ENCODE data around the gene PGAP3. TPM values are rescaled to one million over a fixed set of nuclear protein-coding genes. Genes with fewer than 3 reads are reported as not detected.

Gene PGAP3
- total and polyA plus RNA-seq, 3 donors from 2014 or later: 21.1 to 37.4 (median 28.6) TPM

GRCh38 chr17:39667945-39668924 lies 19.6 kb downstream of the PGAP3 start, which contains the start of gene PNMT:
TSS of gene PNMT (plus strand) at chr17:39668453. CDS start at chr17:39668476, 23 bp downstream.
- Histone ChIP-seq H3K36me3 (ENCODE audit: low read depth, missing control alignments) (no peaks in the 10 kb centered on the region), H3K4me3 (peak within 1 kb of the TSS; percentile 29 to 40), H3K27me3 (no peaks in the 10 kb centered on the region), H3K27ac (peak within 1 kb of the TSS in 1 of 2 donors; percentile 18), H3K9me3 (no peaks in the 10 kb centered on the region), H3K4me1 (peaks cover 23% of the 10 kb centered on the region)
- intact Hi-C loops (cut with DNase I; ENCODE audit: low total_unique reads): no loop called here
- DNase-seq: peak; percentile 82
- 5 to 7% methylated on average over 47 to 59 of the region's 85 CpGs for WGBS, 2 donors
- TF ChIP-seq CTCF (IDR thresholded peaks at IDR 0.05) (peak; percentile 49 to 67 (median 56)), POLR2A (IDR thresholded peaks at IDR 0.05) (no peak)

GRCh38 chr17:39667262-39667944 lies 20.5 kb downstream of the PGAP3 start:
- peak overlapping the region; percentile 29 to 40 for H3K4me3 ChIP-seq
- no peak for TF ChIP-seq CTCF (IDR thresholded peaks at IDR 0.05)
- TF ChIP-seq POLR2A (IDR thresholded peaks at IDR 0.05): no peak
- 0 to 7% methylated on average over 6 to 43 of the region's 49 CpGs for WGBS, 2 donors
- H3K27me3 ChIP-seq: no peaks in the 10 kb centered on the region
- intact Hi-C loops (cut with DNase I; ENCODE audit: low total_unique reads): no loop called here
- peak overlapping the region in 1 of 2 donors; percentile 18 for H3K27ac ChIP-seq
- DNase-seq: peak; percentile 33
- no peaks in the 10 kb centered on the region for H3K36me3 ChIP-seq (ENCODE audit: low read depth, missing control alignments)
- peaks cover 23% of the 10 kb centered on the region for H3K4me1 ChIP-seq
- no peaks in the 10 kb centered on the region for H3K9me3 ChIP-seq

- Histone ChIP-seq H3K9me3 (no peaks in the 10 kb centered on the region), H3K4me3 (no peak overlapping the region), H3K36me3 (ENCODE audit: low read depth, missing control alignments) (no peaks in the 10 kb centered on the region), H3K27ac (no peak overlapping the region), H3K27me3 (no peaks in the 10 kb centered on the region), H3K4me1 (peaks cover 23% of the 10 kb centered on the region)
- DNase-seq: peak; percentile 49
- TF ChIP-seq CTCF (IDR thresholded peaks at IDR 0.05) (no peak), POLR2A (IDR thresholded peaks at IDR 0.05) (no peak)
- intact Hi-C loops (cut with DNase I; ENCODE audit: low total_unique reads): no loop called here
- 50 to 56% methylated on average over 7 to 11 of the region's 11 CpGs for WGBS, 2 donors
These were observed 21.1 kb downstream of the PGAP3 start for GRCh38 chr17:39666601-39667261.

GRCh38 chr17:39666231-39666600 lies 21.6 kb downstream of the PGAP3 start:
- no peaks in the 10 kb centered on the region for H3K9me3 ChIP-seq
- no peak overlapping the region for H3K4me3 ChIP-seq
- peaks cover 23% of the 10 kb centered on the region for H3K4me1 ChIP-seq
- no peaks in the 10 kb centered on the region for H3K27me3 ChIP-seq
- WGBS, 2 donors: 48 to 51% methylated on average over 2 of the region's 2 CpGs
- TF ChIP-seq POLR2A (IDR thresholded peaks at IDR 0.05) (no peak), CTCF (IDR thresholded peaks at IDR 0.05) (no peak)
- DNase-seq: no peak
- H3K27ac ChIP-seq: no peak overlapping the region
- H3K36me3 ChIP-seq (ENCODE audit: low read depth, missing control alignments): no peaks in the 10 kb centered on the region
- intact Hi-C loops (cut with DNase I; ENCODE audit: low total_unique reads): no loop called here
